Diencephalon (tissue), 1 donor: Measurements from ENCODE around the gene DHX34. TPM values are rescaled to one million over a fixed set of nuclear protein-coding genes. Genes with fewer than 3 reads are reported as not detected.

Experiments
- total RNA-seq: library from RNA; depleted of rRNA; stranded (reverse); fragments of >200 nt; gene quantifications from one replicate; pipeline ENCODE4 v1.2.3, GENCODE V29; 2014

DHX34 gene, protein sequence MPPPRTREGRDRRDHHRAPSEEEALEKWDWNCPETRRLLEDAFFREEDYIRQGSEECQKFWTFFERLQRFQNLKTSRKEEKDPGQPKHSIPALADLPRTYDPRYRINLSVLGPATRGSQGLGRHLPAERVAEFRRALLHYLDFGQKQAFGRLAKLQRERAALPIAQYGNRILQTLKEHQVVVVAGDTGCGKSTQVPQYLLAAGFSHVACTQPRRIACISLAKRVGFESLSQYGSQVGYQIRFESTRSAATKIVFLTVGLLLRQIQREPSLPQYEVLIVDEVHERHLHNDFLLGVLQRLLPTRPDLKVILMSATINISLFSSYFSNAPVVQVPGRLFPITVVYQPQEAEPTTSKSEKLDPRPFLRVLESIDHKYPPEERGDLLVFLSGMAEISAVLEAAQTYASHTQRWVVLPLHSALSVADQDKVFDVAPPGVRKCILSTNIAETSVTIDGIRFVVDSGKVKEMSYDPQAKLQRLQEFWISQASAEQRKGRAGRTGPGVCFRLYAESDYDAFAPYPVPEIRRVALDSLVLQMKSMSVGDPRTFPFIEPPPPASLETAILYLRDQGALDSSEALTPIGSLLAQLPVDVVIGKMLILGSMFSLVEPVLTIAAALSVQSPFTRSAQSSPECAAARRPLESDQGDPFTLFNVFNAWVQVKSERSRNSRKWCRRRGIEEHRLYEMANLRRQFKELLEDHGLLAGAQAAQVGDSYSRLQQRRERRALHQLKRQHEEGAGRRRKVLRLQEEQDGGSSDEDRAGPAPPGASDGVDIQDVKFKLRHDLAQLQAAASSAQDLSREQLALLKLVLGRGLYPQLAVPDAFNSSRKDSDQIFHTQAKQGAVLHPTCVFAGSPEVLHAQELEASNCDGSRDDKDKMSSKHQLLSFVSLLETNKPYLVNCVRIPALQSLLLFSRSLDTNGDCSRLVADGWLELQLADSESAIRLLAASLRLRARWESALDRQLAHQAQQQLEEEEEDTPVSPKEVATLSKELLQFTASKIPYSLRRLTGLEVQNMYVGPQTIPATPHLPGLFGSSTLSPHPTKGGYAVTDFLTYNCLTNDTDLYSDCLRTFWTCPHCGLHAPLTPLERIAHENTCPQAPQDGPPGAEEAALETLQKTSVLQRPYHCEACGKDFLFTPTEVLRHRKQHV
- total RNA-seq: 12.5 TPM

DNA sequence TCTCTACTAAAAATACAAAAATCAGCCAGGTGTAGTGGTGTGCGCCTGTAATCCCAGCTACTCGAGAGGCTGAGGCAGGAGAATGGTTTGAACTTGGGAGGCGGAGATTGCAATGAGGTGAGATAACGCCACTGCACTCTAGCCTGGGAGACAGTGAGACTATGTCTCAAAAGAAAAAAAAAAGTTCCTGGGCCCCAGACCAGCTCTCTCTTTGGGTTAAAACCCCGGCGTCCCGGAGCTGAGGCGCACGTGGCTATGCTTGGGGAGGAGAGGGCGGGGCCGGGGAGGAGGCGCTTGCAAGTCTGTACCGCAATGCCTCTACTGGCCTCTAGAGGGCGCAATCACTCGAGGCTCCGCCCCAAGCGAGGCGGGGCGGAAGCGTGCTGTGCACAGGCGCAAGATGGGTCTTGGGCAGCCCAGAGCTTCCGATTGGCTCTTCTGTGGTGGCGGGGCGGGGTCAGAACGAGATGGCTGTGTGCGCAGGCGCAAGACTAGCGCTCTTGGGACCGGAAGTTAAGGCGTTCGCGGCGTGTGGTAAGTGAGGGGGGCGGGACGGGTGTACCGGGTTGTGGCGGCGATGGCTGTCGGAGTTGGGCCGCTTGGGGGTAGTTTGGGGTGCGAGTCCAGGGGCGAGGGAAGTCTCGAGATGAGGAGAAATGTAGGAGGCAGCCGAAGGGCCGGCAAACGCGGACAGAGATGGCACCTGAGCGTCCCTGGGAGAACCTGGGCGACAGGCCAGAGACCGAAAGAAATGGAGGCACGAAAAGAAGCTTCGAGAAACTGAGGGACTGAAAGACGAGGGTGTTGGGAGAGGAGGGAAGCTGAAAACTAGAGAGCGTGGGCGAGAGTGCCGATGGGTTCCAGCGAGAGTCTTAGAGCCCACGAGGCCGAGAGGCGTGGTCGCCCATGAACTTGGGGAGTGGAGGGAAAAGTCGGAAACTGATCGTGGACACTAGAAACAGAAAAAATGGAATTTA lies at the start of gene DHX34:
Gene DHX34 (plus strand): TSS at position 497 of the 977 bp plus-strand sequence. CDS start 3,716 bp downstream, outside the sequence.

DNA sequence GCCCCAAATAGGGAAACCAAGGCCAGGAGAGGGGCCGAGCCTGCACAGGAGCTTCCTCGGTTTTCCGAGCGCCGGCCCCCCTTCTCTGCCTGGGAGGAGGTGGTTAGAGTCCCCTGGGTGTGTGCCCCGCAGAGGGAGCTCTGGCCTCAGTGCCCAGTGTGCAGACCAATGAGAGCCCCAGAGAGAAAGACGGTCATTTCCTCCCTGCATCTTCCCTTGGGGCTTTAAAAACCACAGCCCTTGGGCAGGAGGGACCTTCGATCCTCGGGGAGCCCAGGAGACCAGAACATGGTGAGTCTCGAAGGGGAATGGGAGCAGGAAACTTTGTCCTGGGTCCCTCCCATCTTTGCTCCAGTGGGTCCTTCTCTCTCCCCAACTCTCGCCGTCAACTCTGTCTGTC lies 39.5 kb upstream of the DHX34 start, which contains the start of gene C5AR1:
Gene C5AR1 (plus strand): TSS at position 254 of the 400 bp plus-strand sequence. CDS start 35 bp downstream, at position 289.

DNA sequence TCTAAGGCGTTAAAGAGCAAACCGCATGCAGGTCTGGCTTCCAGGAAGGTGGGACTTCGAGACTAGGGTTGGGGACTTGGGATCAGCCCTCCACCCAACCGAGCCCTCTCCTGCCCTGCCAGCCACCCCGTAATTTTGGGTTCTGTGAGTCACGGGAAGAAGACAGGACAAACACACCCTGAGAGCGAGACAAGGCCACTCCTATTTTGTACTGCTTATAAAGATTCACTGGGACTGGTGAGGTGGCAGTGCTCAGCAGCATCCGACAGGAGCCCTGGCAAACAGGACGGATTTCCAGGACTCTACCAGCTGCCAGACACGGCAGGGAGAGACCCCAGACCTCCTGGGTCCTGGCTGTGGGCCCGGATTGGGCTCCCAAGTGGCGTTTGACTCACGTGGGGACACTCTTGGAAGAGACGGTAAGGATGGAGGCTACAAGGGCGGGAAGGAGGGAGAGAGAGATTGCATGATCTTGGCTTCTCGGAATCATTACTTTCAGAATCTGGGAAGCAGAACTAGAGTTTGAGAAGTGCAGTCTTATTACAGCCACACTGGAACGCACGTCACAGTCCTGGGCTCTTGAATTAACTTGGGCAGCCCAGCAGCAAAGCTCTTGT lies 17.1 kb upstream of the DHX34 start, which contains the start of gene C5AR2:
Gene C5AR2 (plus strand): TSS at position 245 of the 617 bp plus-strand sequence. CDS start 8,625 bp downstream, outside the sequence.

GRCh38 chr19:47419030-47419783 lies 70.1 kb downstream of the DHX34 start, which contains the start of gene MEIS3:
Gene MEIS3, minus strand, starts transcription at chr19:47419527. Its CDS starts 446 bp downstream, at chr19:47419081.

Other genes with a start within 250 kb of the DHX34 start
- 16.6 TPM for gene ZC3H4, start 235.5 kb upstream of the DHX34 start, total RNA-seq
- gene SAE1, start 218.5 kb upstream of the DHX34 start, total RNA-seq: 92.7 TPM
- gene BBC3, start 118.1 kb upstream of the DHX34 start, total RNA-seq: 6.7 TPM
- 3.0 TPM for gene CCDC9, start 92.8 kb upstream of the DHX34 start, total RNA-seq
- gene INAFM1, start 74.4 kb upstream of the DHX34 start, total RNA-seq: 4.8 TPM
- gene C5AR1, start 39.5 kb upstream of the DHX34 start, total RNA-seq: 0.46 TPM
- gene C5AR2, start 17.1 kb upstream of the DHX34 start, total RNA-seq: 0.46 TPM
- 76.4 TPM for gene MEIS3, start 70.2 kb downstream of the DHX34 start, total RNA-seq
- 58.8 TPM for gene SLC8A2, start 122.6 kb downstream of the DHX34 start, total RNA-seq
- 7.2 TPM for gene KPTN, start 134.9 kb downstream of the DHX34 start, total RNA-seq
- 62.7 TPM for gene NAPA, start 165.7 kb downstream of the DHX34 start, total RNA-seq
- 0.23 TPM for gene ZNF541, start 223.8 kb downstream of the DHX34 start, total RNA-seq